ENCODE measurements around the gene GALC. TPM values are rescaled to one million over a fixed set of nuclear protein-coding genes. Genes with fewer than 3 reads are reported as not detected.

GALC gene
- total RNA-seq, 3 donors from 2014 or later (not counting 1 experiment from before 2014, with no cell fraction given), result 50.3 to 78.2 (median 67.2) TPM

DNA sequence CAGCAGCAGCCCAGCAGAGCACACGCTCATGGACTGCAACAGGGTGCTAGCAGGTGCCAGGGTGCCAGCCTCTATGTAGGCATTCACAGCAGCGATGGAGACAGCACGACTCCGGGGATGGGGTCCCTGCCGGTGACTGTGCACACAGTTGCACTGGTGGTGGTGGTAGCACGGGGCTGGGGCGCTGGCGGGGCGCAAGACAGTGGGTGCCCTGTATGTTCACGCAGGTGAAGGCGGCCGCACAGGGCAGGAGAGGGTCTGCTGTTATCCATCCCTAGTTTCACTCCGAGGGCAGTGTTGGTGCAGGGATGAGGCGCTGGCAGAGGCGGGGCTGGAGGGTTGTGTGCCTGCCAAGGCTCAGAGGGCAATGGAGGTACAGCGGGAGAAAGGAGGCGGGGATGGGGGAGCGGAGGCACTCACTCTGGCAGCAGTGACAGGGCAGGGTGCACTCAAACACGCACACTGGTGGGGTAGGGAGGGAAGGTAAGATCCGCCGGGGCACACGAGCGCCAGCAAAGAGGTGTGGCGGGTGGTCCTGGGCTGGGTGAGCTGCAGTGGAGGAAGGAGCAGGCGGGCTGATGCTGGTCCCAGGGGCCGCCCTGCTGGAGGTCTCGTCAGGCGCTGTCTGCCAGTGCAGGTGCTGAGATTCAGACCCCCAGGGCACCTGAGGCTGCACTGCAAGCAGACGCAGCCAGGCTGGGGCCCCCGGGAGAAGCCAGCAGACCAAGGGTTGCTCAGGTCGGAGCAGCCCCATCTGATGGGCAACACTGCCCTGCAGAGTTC lies 76.7 kb downstream of the GALC start:
- Mint-ChIP-seq H3K36me3 (peaks cover 36% of the 10 kb centered on the region), H3K27me3 (ENCODE audit: low read depth in 2 of 2) (peaks cover 5 to 17% of the 10 kb centered on the region in 2 donors), H3K4me3 (no peak overlapping the region), H3K9me3 (peaks cover 11 to 14% of the 10 kb centered on the region in 2 donors), H3K27ac (no peak overlapping the region), H3K4me1 (no peaks in the 10 kb centered on the region)
- intact Hi-C loops (cut with micrococcal nuclease), result no loop called here
- ATAC-seq, result no peak
- no peaks in the 10 kb centered on the region for H3K4me1 ChIP-seq (ENCODE audit: control insufficient read depth, insufficient read depth, low read length)
- WGBS (ENCODE audit: insufficient coverage), result 85% methylated on average over 30 of the region's 31 CpGs
- TF ChIP-seq, protein P1, sequence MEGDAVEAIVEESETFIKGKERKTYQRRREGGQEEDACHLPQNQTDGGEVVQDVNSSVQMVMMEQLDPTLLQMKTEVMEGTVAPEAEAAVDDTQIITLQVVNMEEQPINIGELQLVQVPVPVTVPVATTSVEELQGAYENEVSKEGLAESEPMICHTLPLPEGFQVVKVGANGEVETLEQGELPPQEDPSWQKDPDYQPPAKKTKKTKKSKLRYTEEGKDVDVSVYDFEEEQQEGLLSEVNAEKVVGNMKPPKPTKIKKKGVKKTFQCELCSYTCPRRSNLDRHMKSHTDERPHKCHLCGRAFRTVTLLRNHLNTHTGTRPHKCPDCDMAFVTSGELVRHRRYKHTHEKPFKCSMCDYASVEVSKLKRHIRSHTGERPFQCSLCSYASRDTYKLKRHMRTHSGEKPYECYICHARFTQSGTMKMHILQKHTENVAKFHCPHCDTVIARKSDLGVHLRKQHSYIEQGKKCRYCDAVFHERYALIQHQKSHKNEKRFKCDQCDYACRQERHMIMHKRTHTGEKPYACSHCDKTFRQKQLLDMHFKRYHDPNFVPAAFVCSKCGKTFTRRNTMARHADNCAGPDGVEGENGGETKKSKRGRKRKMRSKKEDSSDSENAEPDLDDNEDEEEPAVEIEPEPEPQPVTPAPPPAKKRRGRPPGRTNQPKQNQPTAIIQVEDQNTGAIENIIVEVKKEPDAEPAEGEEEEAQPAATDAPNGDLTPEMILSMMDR (IDR thresholded peaks at IDR 0.05), result no peak
- H3K4me3 ChIP-seq (ENCODE audit: low read length), result no peak overlapping the region
- H3K27ac ChIP-seq (ENCODE audit: low read length), result no peak overlapping the region
- no peaks in the 10 kb centered on the region for H3K36me3 ChIP-seq (ENCODE audit: control insufficient read depth, insufficient read depth, low read length)
- DNase-seq, result no peak
- peaks cover 2% of the 10 kb centered on the region for H3K27me3 ChIP-seq (ENCODE audit: control insufficient read depth, insufficient read depth, low read length)
- H3K9me3 ChIP-seq (ENCODE audit: control insufficient read depth, insufficient read depth, low read length), result peaks cover 8% of the 10 kb centered on the region

GRCh38 chr14:87908550-87908949 lies 84.4 kb downstream of the GALC start:
- no peak overlapping the region for H3K27ac ChIP-seq (ENCODE audit: low read length)
- Mint-ChIP-seq H3K36me3 (peaks cover 27% of the 10 kb centered on the region), H3K27ac (no peak overlapping the region), H3K4me3 (no peak overlapping the region), H3K9me3 (peaks cover 5 to 9% of the 10 kb centered on the region in 2 donors), H3K4me1 (no peaks in the 10 kb centered on the region), H3K27me3 (ENCODE audit: low read depth in 2 of 2) (peaks cover 7 to 18% of the 10 kb centered on the region in 2 donors)
- intact Hi-C loops (cut with micrococcal nuclease), result no loop called here
- TF ChIP-seq, protein P1 (IDR thresholded peaks at IDR 0.05), result no peak
- WGBS (ENCODE audit: insufficient coverage), result 53% methylated on average over 4 of the region's 5 CpGs
- H3K9me3 ChIP-seq (ENCODE audit: control insufficient read depth, insufficient read depth, low read length), result no peaks in the 10 kb centered on the region
- ATAC-seq (no peak), DNase-seq (no peak)
- H3K27me3 ChIP-seq (ENCODE audit: control insufficient read depth, insufficient read depth, low read length), result no peaks in the 10 kb centered on the region
- H3K36me3 ChIP-seq (ENCODE audit: control insufficient read depth, insufficient read depth, low read length), result no peaks in the 10 kb centered on the region
- no peak overlapping the region for H3K4me3 ChIP-seq (ENCODE audit: low read length)
- no peaks in the 10 kb centered on the region for H3K4me1 ChIP-seq (ENCODE audit: control insufficient read depth, insufficient read depth, low read length)

DNA sequence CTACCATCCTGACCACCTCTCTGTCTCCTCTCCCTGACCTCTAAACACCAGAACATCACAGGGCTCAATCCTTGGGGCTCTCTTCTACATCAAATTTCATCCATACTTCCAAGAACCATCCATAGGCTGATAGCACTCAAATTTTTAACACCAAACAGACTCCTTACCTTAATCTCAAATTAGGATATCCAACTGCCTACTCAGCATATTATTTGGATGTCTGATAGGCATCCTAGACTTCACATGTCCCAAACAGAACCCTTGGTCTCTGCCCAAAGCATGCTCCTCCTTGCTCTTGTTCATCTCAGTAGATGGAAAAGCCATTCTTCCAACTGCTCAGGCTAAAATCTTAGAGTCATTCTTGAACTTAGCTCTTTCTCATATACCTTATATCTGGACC lies 91.3 kb downstream of the GALC start:
- Histone ChIP-seq H3K9me3 (ENCODE audit: control insufficient read depth, insufficient read depth, low read length) (no peaks in the 10 kb centered on the region), H3K4me3 (ENCODE audit: low read length) (no peak overlapping the region), H3K4me1 (ENCODE audit: control insufficient read depth, insufficient read depth, low read length) (no peaks in the 10 kb centered on the region), H3K27ac (ENCODE audit: low read length) (no peak overlapping the region), H3K36me3 (ENCODE audit: control insufficient read depth, insufficient read depth, low read length) (no peaks in the 10 kb centered on the region), H3K27me3 (ENCODE audit: control insufficient read depth, insufficient read depth, low read length) (peaks cover 6% of the 10 kb centered on the region)
- DNase-seq (no peak), ATAC-seq (no peak)
- TF ChIP-seq, protein P1 (IDR thresholded peaks at IDR 0.05), result no peak
- Mint-ChIP-seq H3K9me3 (no peaks in the 10 kb centered on the region), H3K36me3 (no peaks in the 10 kb centered on the region), H3K4me3 (no peak overlapping the region), H3K27ac (no peak overlapping the region), H3K4me1 (no peaks in the 10 kb centered on the region), H3K27me3 (ENCODE audit: low read depth in 2 of 2) (peaks cover 13 to 16% of the 10 kb centered on the region in 2 donors)
- intact Hi-C loops (cut with micrococcal nuclease), result no loop called here

GRCh38 chr14:87901236-87901635 lies 91.7 kb downstream of the GALC start:
- TF ChIP-seq, protein P1 (IDR thresholded peaks at IDR 0.05), result no peak
- DNase-seq (no peak), ATAC-seq (no peak)
- no peaks in the 10 kb centered on the region for H3K4me1 ChIP-seq (ENCODE audit: control insufficient read depth, insufficient read depth, low read length)
- peaks cover 6% of the 10 kb centered on the region for H3K27me3 ChIP-seq (ENCODE audit: control insufficient read depth, insufficient read depth, low read length)
- Mint-ChIP-seq H3K4me3 (no peak overlapping the region), H3K4me1 (no peaks in the 10 kb centered on the region), H3K27ac (no peak overlapping the region), H3K27me3 (ENCODE audit: low read depth in 2 of 2) (peaks cover 15 to 16% of the 10 kb centered on the region in 2 donors), H3K36me3 (no peaks in the 10 kb centered on the region), H3K9me3 (no peaks in the 10 kb centered on the region)
- no peaks in the 10 kb centered on the region for H3K36me3 ChIP-seq (ENCODE audit: control insufficient read depth, insufficient read depth, low read length)
- H3K27ac ChIP-seq (ENCODE audit: low read length), result no peak overlapping the region
- intact Hi-C loops (cut with micrococcal nuclease), result no loop called here
- no peaks in the 10 kb centered on the region for H3K9me3 ChIP-seq (ENCODE audit: control insufficient read depth, insufficient read depth, low read length)
- WGBS (ENCODE audit: insufficient coverage), result 82% methylated on average over 3 of the region's 3 CpGs
- no peak overlapping the region for H3K4me3 ChIP-seq (ENCODE audit: low read length)

Data from natural killer cell (primary cell).